Smooth muscle cell (in vitro differentiated cells): Measurements from ENCODE around the gene KIRREL3. TPM values are rescaled to one million over a fixed set of nuclear protein-coding genes. Genes with fewer than 3 reads are reported as not detected.

ENCODE experiments used
- DNase-seq: peaks from one replicate; lab custom pipeline; 2025; ENCODE audit not compliant: unreplicated experiment; lab: John Stamatoyannopoulos, UW
- H2AFZ ChIP-seq: fragments of 200-600 bp; sonication (generic); 2 replicates; pipeline ENCODE4 v1.6.0; 2016; ENCODE audit warnings: antibody characterized with exemption, low read depth, mild to moderate bottlenecking
- H3F3A ChIP-seq: fragments of 200-600 bp; sonication (generic); 2 replicates; pipeline ENCODE4 v1.6.0; 2017; ENCODE audit warnings: antibody characterized with exemption, low read depth
- H3K27ac ChIP-seq: fragments of 200-600 bp; sonication (generic); 2 replicates; pipeline ENCODE4 v1.5.1; 2016; ENCODE audit warnings: low read depth, mild to moderate bottlenecking
- H3K27me3 ChIP-seq: fragments of 200-600 bp; sonication (generic); 2 replicates; pipeline ENCODE4 v1.6.1; 2016; ENCODE audit warnings: low read depth, mild to moderate bottlenecking
- H3K36me3 ChIP-seq: fragments of 200-600 bp; sonication (generic); 2 replicates; pipeline ENCODE4 v1.5.1; 2016; ENCODE audit warnings: low read depth
- H3K4me1 ChIP-seq: fragments of 200-600 bp; sonication (generic); 2 replicates; pipeline ENCODE4 v1.5.1; 2016; ENCODE audit warnings: low read depth
- H3K4me2 ChIP-seq: fragments of 200-600 bp; sonication (generic); 2 replicates; pipeline ENCODE4 v1.6.0; 2016; ENCODE audit warnings: mild to moderate bottlenecking
- H3K4me3 ChIP-seq: fragments of 200-600 bp; sonication (generic); 2 replicates; pipeline ENCODE4 v1.5.1; 2016; ENCODE audit warnings: mild to moderate bottlenecking
- H3K79me2 ChIP-seq: fragments of 200-600 bp; sonication (generic); 2 replicates; pipeline ENCODE4 v1.6.0; 2016; ENCODE audit warnings: low read depth, mild to moderate bottlenecking
- H3K9ac ChIP-seq: fragments of 200-600 bp; sonication (generic); 2 replicates; pipeline ENCODE4 v1.6.0; 2016; ENCODE audit warnings: low read depth
- H3K9me3 ChIP-seq: fragments of 200-600 bp; sonication (generic); replicated peaks from 2 replicates; pipeline ENCODE4 v1.5.1; 2016; ENCODE audit warnings: low read depth
- H4K20me1 ChIP-seq: fragments of 200-600 bp; sonication (generic); 2 replicates; pipeline ENCODE4 v1.6.0; 2016; ENCODE audit warnings: low read depth
- CTCF ChIP-seq: fragments of 200-600 bp; sonication (generic); IDR thresholded peaks from 2 replicates; pipeline ENCODE4 v1.5.1; 2017; ENCODE audit warnings: borderline replicate concordance, mild to moderate bottlenecking, antibody characterized with exemption; ENCODE audit not compliant: insufficient read depth, poor library complexity, severe bottlenecking
- WGBS: methylation state at CpG from one replicate; pipeline ENCODE4 v1.1.7; 2016; ENCODE audit warnings: low lambda C conversion rate; 5-methylcytosine and 5-hydroxymethylcytosine counted together
- polyA plus RNA-seq: library from polyadenylated mRNA; unstranded; fragments of >200 nt; fragmentation: Nextera tagmentation; extraction: Ambion mirVana; gene quantifications from 2 replicates; pipeline ENCODE4 v1.2.1, GENCODE V29; 2016
- total RNA-seq: library from RNA; depleted of rRNA; stranded (reverse); fragments of >200 nt; gene quantifications from 2 replicates; pipeline ENCODE4 v1.2.3, GENCODE V29; 2014

The KIRREL3 gene
- total and polyA plus RNA-seq, 2 experiments from 2014 or later = 1.2 TPM; not detected in 1

GRCh38 chr11:126630488-126630887 lies 370.1 kb downstream of the KIRREL3 start:
- Histone ChIP-seq H3K4me2 (no peak overlapping the region), H3K4me1 (no peaks in the 10 kb centered on the region), H4K20me1 (no peaks in the 10 kb centered on the region), H3K27ac (no peak overlapping the region), H3K9me3 (no peaks in the 10 kb centered on the region), H3F3A (no peaks in the 10 kb centered on the region), H3K9ac (no peak overlapping the region), H3K79me2 (no peaks in the 10 kb centered on the region), H3K4me3 (no peak overlapping the region), H2AFZ (no peak overlapping the region), H3K27me3 (peaks cover 7% of the 10 kb centered on the region), H3K36me3 (no peaks in the 10 kb centered on the region)
- WGBS = 91% methylated on average over 3 of the region's 3 CpGs
- no peak for DNase-seq
- no peak for TF ChIP-seq CTCF

- TF ChIP-seq CTCF = no peak
- no peak overlapping the region for H3K4me3 ChIP-seq
- H4K20me1 ChIP-seq = no peaks in the 10 kb centered on the region
- H3K79me2 ChIP-seq = no peaks in the 10 kb centered on the region
- H3K27me3 ChIP-seq = peaks cover 12% of the 10 kb centered on the region
- no peaks in the 10 kb centered on the region for H3F3A ChIP-seq
- no peak overlapping the region for H3K4me2 ChIP-seq
- H3K36me3 ChIP-seq = no peaks in the 10 kb centered on the region
- no peaks in the 10 kb centered on the region for H3K9me3 ChIP-seq
- H3K4me1 ChIP-seq = no peaks in the 10 kb centered on the region
- no peak for DNase-seq
- no peak overlapping the region for H3K9ac ChIP-seq
- H2AFZ ChIP-seq = no peak overlapping the region
- 74% methylated on average over 13 of the region's 13 CpGs for WGBS
- no peak overlapping the region for H3K27ac ChIP-seq
Measured at GRCh38 chr11:126628790-126629621, 371.6 kb downstream of the KIRREL3 start.

GRCh38 chr11:126628450-126628789 lies 372.1 kb downstream of the KIRREL3 start:
- Histone ChIP-seq H3F3A (no peaks in the 10 kb centered on the region), H3K4me2 (no peak overlapping the region), H3K36me3 (no peaks in the 10 kb centered on the region), H3K27ac (no peak overlapping the region), H3K9ac (no peak overlapping the region), H3K9me3 (no peaks in the 10 kb centered on the region), H3K4me1 (no peaks in the 10 kb centered on the region), H3K79me2 (no peaks in the 10 kb centered on the region), H3K27me3 (peaks cover 15% of the 10 kb centered on the region), H3K4me3 (no peak overlapping the region), H4K20me1 (no peaks in the 10 kb centered on the region), H2AFZ (no peak overlapping the region)
- no peak for DNase-seq
- no peak for TF ChIP-seq CTCF
- 75% methylated on average over 1 of the region's 1 CpG for WGBS

GRCh38 chr11:126627421-126627820 lies 373.1 kb downstream of the KIRREL3 start:
- no peak for DNase-seq
- no peaks in the 10 kb centered on the region for H3K4me1 ChIP-seq
- no peaks in the 10 kb centered on the region for H3F3A ChIP-seq
- no peak overlapping the region for H2AFZ ChIP-seq
- H4K20me1 ChIP-seq = no peaks in the 10 kb centered on the region
- H3K4me3 ChIP-seq = no peak overlapping the region
- WGBS = 95% methylated on average over 7 of the region's 7 CpGs
- no peak overlapping the region for H3K9ac ChIP-seq
- no peaks in the 10 kb centered on the region for H3K36me3 ChIP-seq
- no peaks in the 10 kb centered on the region for H3K79me2 ChIP-seq
- no peak for TF ChIP-seq CTCF
- H3K27me3 ChIP-seq = peaks cover 18% of the 10 kb centered on the region
- H3K9me3 ChIP-seq = no peaks in the 10 kb centered on the region
- H3K27ac ChIP-seq = no peak overlapping the region
- H3K4me2 ChIP-seq = no peak overlapping the region
